Testis (tissue), 3 donors: ENCODE data around the gene TRPM2. TPM values are rescaled to one million over a fixed set of nuclear protein-coding genes. Genes with fewer than 3 reads are reported as not detected.

ENCODE experiments used
- DNase-seq: peaks from one replicate; pipeline ENCODE4 v3.0.0-alpha.2; 2019
- H3K27ac ChIP-seq, 2 donors: fragments of 200-600 bp; sonication (generic); one replicate each; pipeline ENCODE4 v1.5.1; 2019
- H3K27me3 ChIP-seq: fragments of 200-600 bp; sonication (generic); one replicate; pipeline ENCODE4 v1.5.1; 2019
- H3K36me3 ChIP-seq: fragments of 200-600 bp; sonication (generic); one replicate; pipeline ENCODE4 v1.5.1; 2017; ENCODE audit warnings: low read depth; ENCODE audit errors: missing control alignments
- H3K4me1 ChIP-seq: fragments of 200-600 bp; sonication (generic); one replicate; pipeline ENCODE4 v1.5.1; 2019
- H3K4me3 ChIP-seq, 2 donors: fragments of 200-600 bp; sonication (generic); one replicate each; pipeline ENCODE4 v1.5.1; 2017 to 2019
- H3K9me3 ChIP-seq: fragments of 200-600 bp; sonication (generic); one replicate; pipeline ENCODE4 v1.5.1; 2017
- CTCF ChIP-seq, 3 experiments: fragments of 450-650 bp in 2 of 3; fragments of 200-600 bp in 1 of 3; sonication (generic) in 1 of 3; IDR thresholded peaks; one replicate each; pipeline ENCODE4 v1.5.1; 2016 to 2019; ENCODE audit warnings: antibody characterized with exemption in 3 of 3, mild to moderate bottlenecking in 2 of 3, moderate library complexity in 1 of 3
- POLR2A ChIP-seq: fragments of 450-650 bp; IDR thresholded peaks from one replicate; pipeline ENCODE4 v1.6.1; 2017; ENCODE audit warnings: antibody characterized with exemption, mild to moderate bottlenecking, moderate library complexity
- WGBS, 2 donors: methylation state at CpG; one replicate each; pipeline ENCODE4 v1.1.5; 2018; 5-methylcytosine and 5-hydroxymethylcytosine counted together
- intact Hi-C: fragments of 100-400 bp; cut with DNase I; formaldehyde crosslinking; loops from one replicate; pipeline ENCODE4 v1.15.1; 2023; ENCODE audit warnings: low total_unique reads
- polyA plus RNA-seq: library from polyadenylated mRNA; stranded (reverse); fragments of 350-450 nt; fragmentation: Illumina TruSeq; extraction: RNeasy Lipid Tissue Mini Kit (QIAGEN cat#74804); gene quantifications from one replicate; pipeline ENCODE4 v1.2.3, GENCODE V29; 2014; ENCODE audit warnings: low read depth, low replicate concordance; ENCODE audit not compliant: insufficient read depth
- total RNA-seq, 2 donors: library from RNA; depleted of rRNA; stranded (reverse); fragments of >200 nt; gene quantifications; one replicate each; pipeline ENCODE4 v1.2.3, GENCODE V29; 2016

The TRPM2 gene
- total and polyA plus RNA-seq, 3 donors from 2014 or later, result 3.0 to 4.9 (median 3.9) TPM

- Histone ChIP-seq H3K4me3 (no peak overlapping the region), H3K27me3 (no peaks in the 10 kb centered on the region), H3K36me3 (no peaks in the 10 kb centered on the region), H3K9me3 (no peaks in the 10 kb centered on the region), H3K4me1 (no peaks in the 10 kb centered on the region), H3K27ac (no peak overlapping the region)
- DNase-seq, result no peak
- no peak for TF ChIP-seq CTCF (IDR thresholded peaks at IDR 0.05)
- TF ChIP-seq POLR2A, result no peak
- intact Hi-C loops, result no loop called here
- WGBS, 2 donors, result 72 to 78% methylated on average over 2 of the region's 2 CpGs
These were observed 31.5 kb downstream of the TRPM2 start for GRCh38 chr21:44384968-44385367.

- no peaks in the 10 kb centered on the region for H3K27me3 ChIP-seq
- WGBS, 2 donors, result 94 to 96% methylated on average over 1 of the region's 1 CpG
- no peaks in the 10 kb centered on the region for H3K4me1 ChIP-seq
- TF ChIP-seq POLR2A (no peak), CTCF (IDR thresholded peaks at IDR 0.05) (no peak)
- no peak overlapping the region for H3K4me3 ChIP-seq
- H3K9me3 ChIP-seq, result no peaks in the 10 kb centered on the region
- no peak for DNase-seq
- H3K27ac ChIP-seq, result no peak overlapping the region
- H3K36me3 ChIP-seq, result no peaks in the 10 kb centered on the region
- intact Hi-C loops, result no loop called here
These were observed 35.9 kb downstream of the TRPM2 start for GRCh38 chr21:44389335-44389734.

GRCh38 chr21:44390886-44391285 lies 37.5 kb downstream of the TRPM2 start:
- no peaks in the 10 kb centered on the region for H3K36me3 ChIP-seq
- intact Hi-C loops, result no loop called here
- H3K27ac ChIP-seq, result no peak overlapping the region
- H3K9me3 ChIP-seq, result no peaks in the 10 kb centered on the region
- H3K4me3 ChIP-seq, result no peak overlapping the region
- H3K4me1 ChIP-seq, result no peaks in the 10 kb centered on the region
- TF ChIP-seq CTCF (IDR thresholded peaks at IDR 0.05), result no peak
- TF ChIP-seq POLR2A, result no peak
- WGBS, 2 donors, result 92 to 93% methylated on average over 6 to 8 of the region's 8 CpGs
- H3K27me3 ChIP-seq, result no peaks in the 10 kb centered on the region
- no peak for DNase-seq

- H3K4me3 ChIP-seq, result no peak overlapping the region
- no peaks in the 10 kb centered on the region for H3K36me3 ChIP-seq
- WGBS, 2 donors, result 52 to 65% methylated on average over 32 to 34 of the region's 34 CpGs
- peak; percentile 56 for DNase-seq
- H3K27me3 ChIP-seq, result no peaks in the 10 kb centered on the region
- H3K27ac ChIP-seq, result no peak overlapping the region
- no peaks in the 10 kb centered on the region for H3K4me1 ChIP-seq
- intact Hi-C loops, result no loop called here
- H3K9me3 ChIP-seq, result no peaks in the 10 kb centered on the region
- TF ChIP-seq CTCF (IDR thresholded peaks at IDR 0.05) (no peak), POLR2A (no peak)
These were observed 38.1 kb downstream of the TRPM2 start for GRCh38 chr21:44391345-44392091.

GRCh38 chr21:44392185-44392584 lies 38.8 kb downstream of the TRPM2 start:
- WGBS, 2 donors, result 92 to 98% methylated on average over 6 of the region's 6 CpGs
- Histone ChIP-seq H3K4me1 (no peaks in the 10 kb centered on the region), H3K9me3 (no peaks in the 10 kb centered on the region), H3K27me3 (no peaks in the 10 kb centered on the region), H3K36me3 (no peaks in the 10 kb centered on the region), H3K4me3 (no peak overlapping the region), H3K27ac (no peak overlapping the region)
- TF ChIP-seq CTCF (IDR thresholded peaks at IDR 0.05), result no peak
- no peak for TF ChIP-seq POLR2A
- intact Hi-C loops, result no loop called here
- DNase-seq, result peak; percentile 6
